ENCODE measurements around the gene KDM4E. TPM values are rescaled to one million over a fixed set of nuclear protein-coding genes. Genes with fewer than 3 reads are reported as not detected.
A peak's percentile ranks its signal among the peaks of the same experiment; 100 is the strongest.

Gene KDM4E
- total RNA-seq, 1 experiment from 2014 or later = not detected

GRCh38 chr11:95067841-95068219 is 42.8 kb downstream of the KDM4E start:
- POLR2A ChIA-PET (ENCODE audit: unreplicated experiment) = interaction anchor here (0.6 to 1.1 kb wide), 4 partner anchors 12 to 296 kb away, joined by 3 to 4 read pairs (median 4); no protein-coding TSS in a partner anchor
- H3K79me2 ChIP-seq (ENCODE audit: low read length) = peaks cover 43% of the 10 kb centered on the region
- TSS peak; percentile 57 for BruUV-seq (replicated peaks)
- CTCF ChIA-PET = interaction anchor here (0.7 to 1.6 kb wide), 4 partner anchors 84 to 637 kb away, joined by 3 to 16 read pairs (median 5); no protein-coding TSS in a partner anchor
- TF ChIP-seq EZH2 (IDR thresholded peaks at IDR 0.05; ENCODE audit: low read length, unreplicated experiment) (no peak), EZH2phosphoT487 (IDR thresholded peaks at IDR 0.05; ENCODE audit: borderline replicate concordance, low read length) (no peak)
- TF ChIP-seq, protein P1, sequence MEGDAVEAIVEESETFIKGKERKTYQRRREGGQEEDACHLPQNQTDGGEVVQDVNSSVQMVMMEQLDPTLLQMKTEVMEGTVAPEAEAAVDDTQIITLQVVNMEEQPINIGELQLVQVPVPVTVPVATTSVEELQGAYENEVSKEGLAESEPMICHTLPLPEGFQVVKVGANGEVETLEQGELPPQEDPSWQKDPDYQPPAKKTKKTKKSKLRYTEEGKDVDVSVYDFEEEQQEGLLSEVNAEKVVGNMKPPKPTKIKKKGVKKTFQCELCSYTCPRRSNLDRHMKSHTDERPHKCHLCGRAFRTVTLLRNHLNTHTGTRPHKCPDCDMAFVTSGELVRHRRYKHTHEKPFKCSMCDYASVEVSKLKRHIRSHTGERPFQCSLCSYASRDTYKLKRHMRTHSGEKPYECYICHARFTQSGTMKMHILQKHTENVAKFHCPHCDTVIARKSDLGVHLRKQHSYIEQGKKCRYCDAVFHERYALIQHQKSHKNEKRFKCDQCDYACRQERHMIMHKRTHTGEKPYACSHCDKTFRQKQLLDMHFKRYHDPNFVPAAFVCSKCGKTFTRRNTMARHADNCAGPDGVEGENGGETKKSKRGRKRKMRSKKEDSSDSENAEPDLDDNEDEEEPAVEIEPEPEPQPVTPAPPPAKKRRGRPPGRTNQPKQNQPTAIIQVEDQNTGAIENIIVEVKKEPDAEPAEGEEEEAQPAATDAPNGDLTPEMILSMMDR (conservative IDR thresholded peaks at IDR 0.05; ENCODE audit: low read depth, low read length) = no peak
- peak overlapping the region; percentile 67 for H3K27ac ChIP-seq (ENCODE audit: low read length)
- H3K9ac ChIP-seq (ENCODE audit: low read length) = peak overlapping the region; percentile 79
- peak overlapping the region; percentile 78 for H2AFZ ChIP-seq (ENCODE audit: low read length)
- intact Hi-C loops (cut with micrococcal nuclease) = loop anchor here (1.0 to 10.0 kb wide), 10 partner anchors 21 to 1359 kb away; partner anchors contain the start of genes AMOTL1, CWC15, ENDOD1 and KDM4D
- H3K36me3 ChIP-seq (ENCODE audit: low read depth, low read length) = no peaks in the 10 kb centered on the region
- H3K4me1 ChIP-seq (ENCODE audit: insufficient read depth, low read length) = peaks cover 16% of the 10 kb centered on the region
- H3F3A ChIP-seq (ENCODE audit: low read length, unreplicated experiment) = no peaks in the 10 kb centered on the region
- DNase-seq (no peak), ATAC-seq (peak; percentile 2)
- H3K4me3 ChIP-seq (ENCODE audit: low read length) = peak overlapping the region; percentile 82
- no peaks in the 10 kb centered on the region for H3K9me3 ChIP-seq (ENCODE audit: low read length)
- peak overlapping the region; percentile 91 for H3K4me2 ChIP-seq (ENCODE audit: low read length)
- peaks cover 7% of the 10 kb centered on the region; the same call in 1 of the 2 replicates for H4K20me1 ChIP-seq (ENCODE audit: low read length)
- H3K27me3 ChIP-seq (ENCODE audit: low read length) = no peaks in the 10 kb centered on the region
- H3K9me2 ChIP-seq (replicated peaks; ENCODE audit: low read length) = no peaks in the 10 kb centered on the region

DNA sequence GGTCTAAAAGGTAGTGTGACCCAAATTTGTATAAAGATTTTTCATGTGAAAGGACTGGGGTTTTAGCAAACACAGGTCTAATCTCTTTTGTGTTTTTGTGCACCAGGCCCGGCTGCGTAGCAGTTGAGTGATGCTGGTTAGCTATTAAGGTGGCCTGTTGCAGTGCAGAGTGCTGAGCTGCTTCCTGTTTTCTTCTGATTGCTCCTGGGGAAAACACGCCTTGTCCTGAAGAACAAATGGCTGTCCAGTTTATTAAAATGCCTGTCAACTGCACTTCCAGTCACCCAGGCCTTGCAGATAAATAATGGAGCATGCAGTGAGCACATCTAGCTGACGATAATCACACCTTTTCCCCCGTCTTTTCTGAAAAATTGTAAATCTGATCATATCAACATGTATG is 43.5 kb downstream of the KDM4E start:
- no peaks in the 10 kb centered on the region for H3K36me3 ChIP-seq (ENCODE audit: low read depth, low read length)
- no peaks in the 10 kb centered on the region for H3K9me2 ChIP-seq (replicated peaks; ENCODE audit: low read length)
- ATAC-seq = peak; percentile 65
- H2AFZ ChIP-seq (ENCODE audit: low read length) = peak overlapping the region; percentile 78
- H3F3A ChIP-seq (ENCODE audit: low read length, unreplicated experiment) = no peaks in the 10 kb centered on the region
- DNase-seq = peak; percentile 97
- CTCF ChIA-PET = interaction anchor here (0.7 to 1.8 kb wide), 4 partner anchors 50 to 637 kb away, joined by 3 to 10 read pairs (median 4); partner anchors contain the start of genes CWC15 and KDM4D
- peak overlapping the region; percentile 82 for H3K4me3 ChIP-seq (ENCODE audit: low read length)
- POLR2A ChIA-PET (ENCODE audit: unreplicated experiment) = interaction anchor here (0.6 to 1.1 kb wide), 2 partner anchors 79 to 278 kb away, joined by 3 to 4 read pairs; no protein-coding TSS in a partner anchor
- intact Hi-C loops (cut with micrococcal nuclease) = loop anchor here (1.0 to 10.0 kb wide), 8 partner anchors 21 to 1359 kb away; partner anchors contain the start of genes AMOTL1, ENDOD1 and SESN3
- H3K4me1 ChIP-seq (ENCODE audit: insufficient read depth, low read length) = peaks cover 23% of the 10 kb centered on the region
- H3K9ac ChIP-seq (ENCODE audit: low read length) = peak overlapping the region; percentile 79
- peak overlapping the region; percentile 91 for H3K4me2 ChIP-seq (ENCODE audit: low read length)
- TF ChIP-seq, protein P1 (conservative IDR thresholded peaks at IDR 0.05; ENCODE audit: low read depth, low read length) = no peak
- TF ChIP-seq EZH2phosphoT487 (IDR thresholded peaks at IDR 0.05; ENCODE audit: borderline replicate concordance, low read length) = no peak
- TF ChIP-seq EZH2 (IDR thresholded peaks at IDR 0.05; ENCODE audit: low read length, unreplicated experiment) = no peak
- H3K9me3 ChIP-seq (ENCODE audit: low read length) = no peaks in the 10 kb centered on the region
- BruUV-seq (replicated peaks) = no TSS peak
- no peaks in the 10 kb centered on the region for H3K27me3 ChIP-seq (ENCODE audit: low read length)
- peaks cover 43% of the 10 kb centered on the region for H3K79me2 ChIP-seq (ENCODE audit: low read length)
- H3K27ac ChIP-seq (ENCODE audit: low read length) = 0 out of 2 replicates have a peak overlapping the region, but pooled peaks have one; percentile 67
- peaks cover 7% of the 10 kb centered on the region; the same call in 1 of the 2 replicates for H4K20me1 ChIP-seq (ENCODE audit: low read length)

- intact Hi-C loops (cut with micrococcal nuclease) = no loop called here
- Histone ChIP-seq H2AFZ (ENCODE audit: low read length) (no peak overlapping the region), H3K4me1 (ENCODE audit: insufficient read depth, low read length) (peaks cover 31% of the 10 kb centered on the region), H3K9ac (ENCODE audit: low read length) (no peak overlapping the region), H3K4me2 (ENCODE audit: low read length) (peak overlapping the region; percentile 91; the same call in 1 of the 2 replicates), H3K9me3 (ENCODE audit: low read length) (no peaks in the 10 kb centered on the region), H3K36me3 (ENCODE audit: low read depth, low read length) (no peaks in the 10 kb centered on the region), H4K20me1 (ENCODE audit: low read length) (peaks cover 7% of the 10 kb centered on the region; the same call in 1 of the 2 replicates), H3K27ac (ENCODE audit: low read length) (no peak overlapping the region), H3F3A (ENCODE audit: low read length, unreplicated experiment) (no peaks in the 10 kb centered on the region), H3K9me2 (replicated peaks; ENCODE audit: low read length) (no peaks in the 10 kb centered on the region), H3K27me3 (ENCODE audit: low read length) (no peaks in the 10 kb centered on the region), H3K79me2 (ENCODE audit: low read length) (peaks cover 43% of the 10 kb centered on the region), H3K4me3 (ENCODE audit: low read length) (no peak overlapping the region)
- DNase-seq (no peak), ATAC-seq (no peak)
- TF ChIP-seq EZH2 (IDR thresholded peaks at IDR 0.05; ENCODE audit: low read length, unreplicated experiment) = no peak
- TF ChIP-seq EZH2phosphoT487 (IDR thresholded peaks at IDR 0.05; ENCODE audit: borderline replicate concordance, low read length) = no peak
- TF ChIP-seq, protein P1 (conservative IDR thresholded peaks at IDR 0.05; ENCODE audit: low read depth, low read length) = no peak
- ChIA-PET CTCF (no interaction called here), POLR2A (ENCODE audit: unreplicated experiment) (no interaction called here)
- no TSS peak for BruUV-seq (replicated peaks)
Measured at GRCh38 chr11:95070471-95070870, 45.4 kb downstream of the KDM4E start.
